ENCODE data around the gene TUBGCP3.

Gene TUBGCP3

GRCh38 chr13:112481458-112481857 is 106.5 kb downstream of the TUBGCP3 start:
- no peak for DNase-seq (ENCODE audit: low read depth)

GRCh38 chr13:112479389-112479788 is 108.6 kb downstream of the TUBGCP3 start:
- DNase-seq (ENCODE audit: low read depth) = no peak

GRCh38 chr13:112477070-112477619 is 110.8 kb downstream of the TUBGCP3 start:
- no peak for DNase-seq (ENCODE audit: low read depth)

GRCh38 chr13:112475889-112476288 is 112.1 kb downstream of the TUBGCP3 start:
- no peak for DNase-seq (ENCODE audit: low read depth)

GRCh38 chr13:112474869-112475268 is 113.1 kb downstream of the TUBGCP3 start:
- DNase-seq (ENCODE audit: low read depth) = no peak

- no peak for DNase-seq (ENCODE audit: low read depth)
Observed at GRCh38 chr13:112473818-112474217, 114.1 kb downstream of the TUBGCP3 start.

- no peak for DNase-seq (ENCODE audit: low read depth)
Observed at GRCh38 chr13:112469071-112469745, 118.7 kb downstream of the TUBGCP3 start.

GRCh38 chr13:112468069-112468468 is 119.9 kb downstream of the TUBGCP3 start:
- DNase-seq (ENCODE audit: low read depth) = no peak

GRCh38 chr13:112467236-112467635 is 120.7 kb downstream of the TUBGCP3 start:
- no peak for DNase-seq (ENCODE audit: low read depth)

GRCh38 chr13:112466132-112467058 is 121.6 kb downstream of the TUBGCP3 start:
- no peak for DNase-seq (ENCODE audit: low read depth)

GRCh38 chr13:112465251-112466131 is 122.5 kb downstream of the TUBGCP3 start:
- DNase-seq (ENCODE audit: low read depth) = no peak

GRCh38 chr13:112464720-112465119 is 123.2 kb downstream of the TUBGCP3 start:
- DNase-seq (ENCODE audit: low read depth) = no peak

GRCh38 chr13:112462408-112462807 is 125.5 kb downstream of the TUBGCP3 start:
- no peak for DNase-seq (ENCODE audit: low read depth)

- no peak for DNase-seq (ENCODE audit: low read depth)
Observed at GRCh38 chr13:112457485-112457884, 130.5 kb downstream of the TUBGCP3 start.

- no peak for DNase-seq (ENCODE audit: low read depth)
Observed at GRCh38 chr13:112457081-112457480, 130.9 kb downstream of the TUBGCP3 start.

GRCh38 chr13:112456138-112457056 is 131.6 kb downstream of the TUBGCP3 start:
- no peak for DNase-seq (ENCODE audit: low read depth)

GRCh38 chr13:112455476-112456059 is 132.4 kb downstream of the TUBGCP3 start:
- DNase-seq (ENCODE audit: low read depth) = no peak

- DNase-seq (ENCODE audit: low read depth) = no peak
Observed at GRCh38 chr13:112454648-112455334, 133.2 kb downstream of the TUBGCP3 start.

- DNase-seq (ENCODE audit: low read depth) = no peak
Observed at GRCh38 chr13:112453874-112454647, 133.9 kb downstream of the TUBGCP3 start.
